Measurements from ENCODE around the gene ALDH1B1. TPM values are rescaled to one million over a fixed set of nuclear protein-coding genes. Genes with fewer than 3 reads are reported as not detected.

The ALDH1B1 gene
- total and polyA plus RNA-seq, 9 of the 15 experiments (the other 6 are each of a cell fraction or from before 2014, with no cell fraction given): 8.6 to 46.5 (median 30.8) TPM

GRCh38 chr9:38417003-38417945 is 24.8 kb downstream of the ALDH1B1 start:
- H3K9me1 ChIP-seq (ENCODE audit: control insufficient read depth, insufficient read depth, low read length): no peaks in the 10 kb centered on the region
- ATAC-seq: peak; percentile 92
- ChIA-PET POLR2A (no interaction called here), CTCF (ENCODE audit: low intra/inter-chr PET ratio) (no interaction called here)
- H3K4me2 ChIP-seq (ENCODE audit: insufficient read depth, low read length): no peak overlapping the region
- no peak overlapping the region for H3K27ac ChIP-seq (ENCODE audit: extremely low read depth, low read depth, low read length)
- in situ Hi-C loops (cut with MboI): no loop called here
- BruUV-seq (replicated peaks): no TSS peak
- no peaks in the 10 kb centered on the region for H3K79me2 ChIP-seq (ENCODE audit: control insufficient read depth, insufficient read depth, low read length)
- H3K36me3 ChIP-seq (ENCODE audit: control insufficient read depth, insufficient read depth, low read length): no peaks in the 10 kb centered on the region
- no peaks in the 10 kb centered on the region for H3K4me1 ChIP-seq (replicated peaks in 1 of 2; ENCODE audit: control insufficient read depth in 2 of 2, insufficient read depth in 2 of 2, low read length in 2 of 2)
- 3% methylated on average over 8 of the region's 8 CpGs for WGBS (ENCODE audit: insufficient coverage, low coverage, missing lambda C conversion rate)
- no peak overlapping the region for H3K4me3 ChIP-seq
- intact Hi-C loops (cut with micrococcal nuclease): loop anchor here (5.0 kb wide), 1 partner anchor 35 kb away; no protein-coding TSS in a partner anchor
- H3K9me3 ChIP-seq (replicated peaks; ENCODE audit: control insufficient read depth, insufficient read depth, low read depth, low read length): no peaks in the 10 kb centered on the region
- peak; percentile 68 to 79 (median 74) for DNase-seq (ENCODE audit: extremely low read depth in 1 of 4, low spot score in 3 of 4)
- H2AFZ ChIP-seq (ENCODE audit: low read depth, low read length): no peak overlapping the region
- peaks cover 5% of the 10 kb centered on the region; the same call in 1 of the 2 replicates for H4K20me1 ChIP-seq (replicated peaks; ENCODE audit: control insufficient read depth, insufficient read depth, low read length)
- peak; percentile 85 for FAIRE-seq
- H3K9ac ChIP-seq (ENCODE audit: insufficient read depth in 1 of 2, low read depth in 2 of 2, low read length in 2 of 2): no peak overlapping the region
- H3K27me3 ChIP-seq (ENCODE audit: control insufficient read depth in 2 of 2, insufficient read depth in 2 of 2, low read length in 2 of 2): peaks cover 47 to 64% of the 10 kb centered on the region in 2 experiments
- TF ChIP-seq EP400 (IDR thresholded peaks at IDR 0.05) (no peak), ZNF23 (CRISPR knock-in tag; IDR thresholded peaks at IDR 0.05) (no peak), MXI1 (IDR thresholded peaks at IDR 0.05; ENCODE audit: low read depth, low read length) (no peak), KDM2B (CRISPR knock-in tag; IDR thresholded peaks at IDR 0.05) (no peak), MEF2A (IDR thresholded peaks at IDR 0.05; ENCODE audit: control insufficient read depth, low read depth, low read length) (no peak), ZNF740 (CRISPR knock-in tag; IDR thresholded peaks at IDR 0.05) (no peak), ZNF740 (tag; IDR thresholded peaks at IDR 0.05) (no peak), NR2C2 (CRISPR knock-in tag; IDR thresholded peaks at IDR 0.05) (no peak), NR2C2 (tag; IDR thresholded peaks at IDR 0.05) (no peak), THRAP3 (IDR thresholded peaks at IDR 0.05; ENCODE audit: borderline replicate concordance) (no peak), RBM39 (optimal IDR thresholded peaks at IDR 0.05; ENCODE audit: low read depth, low read length) (no peak), RAD21 (CRISPR knock-in tag; conservative IDR thresholded peaks at IDR 0.05 in 1 of 2, IDR thresholded peaks at IDR 0.05 in 1 of 2) (peak; percentile 31 to 57; a peak in 3 of 4 replicates), ZBED1 (IDR thresholded peaks at IDR 0.05) (no peak), KDM5B (IDR thresholded peaks at IDR 0.05; ENCODE audit: insufficient replicate concordance, low read depth, low read length) (no peak), MCM5 (IDR thresholded peaks at IDR 0.05; ENCODE audit: low read depth) (no peak), ETV1 (tag; conservative IDR thresholded peaks at IDR 0.05; ENCODE audit: low read depth) (no peak), ZNF780A (CRISPR knock-in tag; IDR thresholded peaks at IDR 0.05) (no peak), POLR3G (IDR thresholded peaks at IDR 0.05; ENCODE audit: extremely low read depth, insufficient read length, insufficient replicate concordance) (no peak), ZNF778 (CRISPR knock-in tag; IDR thresholded peaks at IDR 0.05) (no peak), ZNF232 (CRISPR knock-in tag; IDR thresholded peaks at IDR 0.05) (no peak)
- TF ChIP-seq, protein P1, sequence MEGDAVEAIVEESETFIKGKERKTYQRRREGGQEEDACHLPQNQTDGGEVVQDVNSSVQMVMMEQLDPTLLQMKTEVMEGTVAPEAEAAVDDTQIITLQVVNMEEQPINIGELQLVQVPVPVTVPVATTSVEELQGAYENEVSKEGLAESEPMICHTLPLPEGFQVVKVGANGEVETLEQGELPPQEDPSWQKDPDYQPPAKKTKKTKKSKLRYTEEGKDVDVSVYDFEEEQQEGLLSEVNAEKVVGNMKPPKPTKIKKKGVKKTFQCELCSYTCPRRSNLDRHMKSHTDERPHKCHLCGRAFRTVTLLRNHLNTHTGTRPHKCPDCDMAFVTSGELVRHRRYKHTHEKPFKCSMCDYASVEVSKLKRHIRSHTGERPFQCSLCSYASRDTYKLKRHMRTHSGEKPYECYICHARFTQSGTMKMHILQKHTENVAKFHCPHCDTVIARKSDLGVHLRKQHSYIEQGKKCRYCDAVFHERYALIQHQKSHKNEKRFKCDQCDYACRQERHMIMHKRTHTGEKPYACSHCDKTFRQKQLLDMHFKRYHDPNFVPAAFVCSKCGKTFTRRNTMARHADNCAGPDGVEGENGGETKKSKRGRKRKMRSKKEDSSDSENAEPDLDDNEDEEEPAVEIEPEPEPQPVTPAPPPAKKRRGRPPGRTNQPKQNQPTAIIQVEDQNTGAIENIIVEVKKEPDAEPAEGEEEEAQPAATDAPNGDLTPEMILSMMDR (IDR thresholded peaks at IDR 0.05 in 2 of 3, conservative IDR thresholded peaks at IDR 0.05 in 1 of 3; ENCODE audit: insufficient read depth in 2 of 3, low read depth in 1 of 3, low read length in 3 of 3): peak; percentile 79 to 95 (median 84)
